WERI-Rb-1 (cell line): ENCODE results near the gene IL17REL.

Experiments
- DNase-seq: peaks from one replicate; pipeline ENCODE4 v3.0.0-alpha.2; 2020
- H3K27ac ChIP-seq: fragments of 250-450 bp; sonication (Bioruptor Pico); 2 replicates; pipeline ENCODE4 v1.5.1; 2020; ENCODE audit warnings: mild to moderate bottlenecking, moderate library complexity
- H3K27me3 ChIP-seq: fragments of 250-450 bp; sonication (Bioruptor Pico); 2 replicates; pipeline ENCODE4 v1.5.1; 2021; ENCODE audit warnings: mild to moderate bottlenecking, low read depth, moderate library complexity; ENCODE audit not compliant: insufficient read depth, severe bottlenecking
- H3K36me3 ChIP-seq: fragments of 250-450 bp; sonication (Bioruptor Pico); 2 replicates; pipeline ENCODE4 v1.5.1; 2020; ENCODE audit warnings: mild to moderate bottlenecking, moderate library complexity
- H3K4me3 ChIP-seq: 2 replicates; pipeline ENCODE4 v1.5.1; 2011; ENCODE audit warnings: low read depth, mild to moderate bottlenecking, control low read depth, low read length
- H3K9me3 ChIP-seq: fragments of 250-450 bp; sonication (Bioruptor Pico); 2 replicates; pipeline ENCODE4 v1.5.1; 2021; ENCODE audit warnings: mild to moderate bottlenecking, moderate library complexity; ENCODE audit not compliant: severe bottlenecking
- CTCF ChIP-seq: IDR thresholded peaks from 2 replicates; pipeline ENCODE4 v1.5.1; 2011; ENCODE audit warnings: low read depth, mild to moderate bottlenecking, control low read depth, inconsistent platforms, low read length

IL17REL gene

GRCh38 chr22:50019316-50019715 lies 6.8 kb upstream of the IL17REL start:
- H3K4me3 ChIP-seq = no peak overlapping the region
- H3K27ac ChIP-seq = no peak overlapping the region
- no peak for DNase-seq
- H3K27me3 ChIP-seq = peaks cover 10% of the 10 kb centered on the region
- H3K36me3 ChIP-seq = no peaks in the 10 kb centered on the region
- no peaks in the 10 kb centered on the region for H3K9me3 ChIP-seq
- TF ChIP-seq CTCF = no peak

- Histone ChIP-seq H3K27me3 (peaks cover 14% of the 10 kb centered on the region), H3K27ac (no peak overlapping the region), H3K36me3 (no peaks in the 10 kb centered on the region), H3K4me3 (no peak overlapping the region), H3K9me3 (no peaks in the 10 kb centered on the region)
- DNase-seq = no peak
- no peak for TF ChIP-seq CTCF
Observed at GRCh38 chr22:50018608-50019285, 6.2 kb upstream of the IL17REL start.

GRCh38 chr22:50017701-50018224 lies 5.2 kb upstream of the IL17REL start:
- Histone ChIP-seq H3K4me3 (no peak overlapping the region), H3K27me3 (peaks cover 14% of the 10 kb centered on the region)

GRCh38 chr22:50016988-50017700 lies 4.6 kb upstream of the IL17REL start:
- H3K27ac ChIP-seq = no peak overlapping the region
- peaks cover 14% of the 10 kb centered on the region for H3K27me3 ChIP-seq
- H3K4me3 ChIP-seq = no peak overlapping the region
- no peaks in the 10 kb centered on the region for H3K9me3 ChIP-seq
- no peak for TF ChIP-seq CTCF
- DNase-seq = peak; percentile 10
- no peaks in the 10 kb centered on the region for H3K36me3 ChIP-seq

More at GRCh38 chr22:50017701-50018224, 5.2 kb upstream of the IL17REL start:
- no peak for DNase-seq
- Histone ChIP-seq H3K27ac (no peak overlapping the region), H3K36me3 (no peaks in the 10 kb centered on the region), H3K9me3 (no peaks in the 10 kb centered on the region)
- TF ChIP-seq CTCF = no peak

- H3K27ac ChIP-seq = no peak overlapping the region
- H3K27me3 ChIP-seq = peaks cover 14% of the 10 kb centered on the region
- no peak overlapping the region for H3K4me3 ChIP-seq
- DNase-seq = no peak
- no peaks in the 10 kb centered on the region for H3K9me3 ChIP-seq
- no peaks in the 10 kb centered on the region for H3K36me3 ChIP-seq
- no peak for TF ChIP-seq CTCF
Observed at GRCh38 chr22:50016308-50016987, 3.9 kb upstream of the IL17REL start.
